Left ventricle myocardium superior (tissue), 1 donor: Measurements from ENCODE around the gene LRRC4B. TPM values are rescaled to one million over a fixed set of nuclear protein-coding genes. Genes with fewer than 3 reads are reported as not detected.

Experiments used
- ATAC-seq: fragments of 200-7000 bp; cut with Tn5 transposase; one replicate; pipeline ENCODE4 v1.9.1; 2020; ENCODE audit warnings: mild to moderate bottlenecking, moderate library complexity
- DNase-seq: peaks from one replicate; pipeline ENCODE4 v3.0.0-alpha.2; 2020
- intact Hi-C: fragments of 100-400 bp; cut with micrococcal nuclease; formaldehyde crosslinking; loops from one replicate; pipeline ENCODE4 v1.11.0; 2022
- total RNA-seq: library from RNA; stranded (reverse); fragmentation: NEBNext Ultra II Directional; extraction: Animal tissue kit (Norgen Biotek cat#: 25700); gene quantifications from one replicate; pipeline ENCODE4 v1.2.1, GENCODE V29; 2021
- donor health status: DM: no; HTN: yes; CAD: no; lungs with severe emphysema.

LRRC4B gene
- total RNA-seq, 1 donor from 2014 or later, result 0.62 TPM

- peak; percentile 58 for ATAC-seq
- peak; percentile 88 for DNase-seq
- intact Hi-C loops, result no loop called here
Measured at GRCh38 chr19:50496189-50497021, 71.8 kb downstream of the LRRC4B start.

GRCh38 chr19:50495020-50495531, 73.2 kb downstream of the LRRC4B start:
- ATAC-seq, result no peak
- intact Hi-C loops, result no loop called here
- no peak for DNase-seq

- DNase-seq (no peak), ATAC-seq (no peak)
- intact Hi-C loops, result no loop called here
Measured at GRCh38 chr19:50494186-50495019, 73.8 kb downstream of the LRRC4B start.

- no peak for ATAC-seq
- intact Hi-C loops, result no loop called here
- DNase-seq, result no peak
Measured at GRCh38 chr19:50493171-50493570, 75.1 kb downstream of the LRRC4B start.

GRCh38 chr19:50492303-50493052, 75.8 kb downstream of the LRRC4B start:
- ATAC-seq (no peak), DNase-seq (peak; percentile 26)
- intact Hi-C loops, result no loop called here

- intact Hi-C loops, result no loop called here
- ATAC-seq (no peak), DNase-seq (peak; percentile 23)
Measured at GRCh38 chr19:50490991-50491472, 77.2 kb downstream of the LRRC4B start.

- ATAC-seq, result no peak
- DNase-seq, result peak; percentile 21
- intact Hi-C loops, result no loop called here
Measured at GRCh38 chr19:50490411-50490811, 77.8 kb downstream of the LRRC4B start.

- intact Hi-C loops, result no loop called here
- DNase-seq (peak; percentile 22), ATAC-seq (no peak)
Measured at GRCh38 chr19:50489461-50490011, 78.7 kb downstream of the LRRC4B start.

- ATAC-seq, result peak; percentile 24
- intact Hi-C loops, result no loop called here
- DNase-seq, result no peak
Measured at GRCh38 chr19:50488389-50489194, 79.6 kb downstream of the LRRC4B start.

GRCh38 chr19:50486823-50487515, 81.3 kb downstream of the LRRC4B start:
- intact Hi-C loops, result no loop called here
- DNase-seq, result peak; percentile 47
- no peak for ATAC-seq

- intact Hi-C loops, result no loop called here
- DNase-seq, result no peak
- ATAC-seq, result no peak
Measured at GRCh38 chr19:50485284-50485955, 82.8 kb downstream of the LRRC4B start.

GRCh38 chr19:50482916-50483315, 85.3 kb downstream of the LRRC4B start:
- no peak for ATAC-seq
- intact Hi-C loops, result no loop called here
- DNase-seq, result no peak

GRCh38 chr19:50482271-50482855, 85.9 kb downstream of the LRRC4B start:
- intact Hi-C loops, result no loop called here
- DNase-seq (peak; percentile 29), ATAC-seq (no peak)

- intact Hi-C loops, result no loop called here
- ATAC-seq (no peak), DNase-seq (peak; percentile 26)
Measured at GRCh38 chr19:50481351-50482149, 86.7 kb downstream of the LRRC4B start.

GRCh38 chr19:50480281-50481111, 87.7 kb downstream of the LRRC4B start:
- DNase-seq (peak; percentile 21), ATAC-seq (no peak)
- intact Hi-C loops, result no loop called here
